Thyroid gland (tissue), 4 donors: ENCODE results near the gene INPP4B. TPM values are rescaled to one million over a fixed set of nuclear protein-coding genes. Genes with fewer than 3 reads are reported as not detected.

ENCODE experiments used
- DNase-seq, 2 donors: peaks; one replicate each; pipeline ENCODE4 v3.0.0-alpha.2; 2019
- H3K27ac ChIP-seq, 3 donors: fragments of 200-600 bp; sonication (generic); 1 replicate in 2 of 3; 2 replicates in 1 of 3; pipeline ENCODE4 v1.5.1; 2016 to 2019; ENCODE audit warnings: mild to moderate bottlenecking in 1 of 3, moderate library complexity in 1 of 3
- H3K27me3 ChIP-seq: fragments of 200-600 bp; sonication (generic); one replicate; pipeline ENCODE4 v1.5.1; 2019
- H3K36me3 ChIP-seq, 2 donors: fragments of 200-600 bp; sonication (generic); one replicate each; pipeline ENCODE4 v1.5.1; 2016 to 2019
- H3K4me1 ChIP-seq, 2 donors: fragments of 200-600 bp; sonication (generic); one replicate each; pipeline ENCODE4 v1.5.1; 2017 to 2019
- H3K4me3 ChIP-seq, 3 donors: fragments of 200-600 bp; sonication (generic); replicated peaks in 1 of 3; 1 replicate in 2 of 3; 2 replicates in 1 of 3; pipeline ENCODE4 v1.5.1; 2016; ENCODE audit warnings: mild to moderate bottlenecking in 1 of 3
- H3K9me3 ChIP-seq: fragments of 200-600 bp; sonication (generic); one replicate; pipeline ENCODE4 v1.5.1; 2017
- CTCF ChIP-seq, 6 experiments: fragments of 200-600 bp in 3 of 6; fragments of 450-650 bp in 3 of 6; sonication (generic) in 3 of 6; IDR thresholded peaks; one replicate each; pipeline ENCODE4 v1.5.1; 2016 to 2019; ENCODE audit warnings: antibody characterized with exemption in 6 of 6, mild to moderate bottlenecking in 2 of 6, inconsistent platforms in 1 of 6, moderate library complexity in 1 of 6
- POLR2A ChIP-seq, 2 donors: fragments of 450-650 bp; IDR thresholded peaks; one replicate each; pipeline ENCODE4 v1.6.1; 2017; ENCODE audit warnings: antibody characterized with exemption in 2 of 2, mild to moderate bottlenecking in 2 of 2, moderate library complexity in 1 of 2
- WGBS, 2 donors: methylation state at CpG; one replicate each; pipeline ENCODE4 v1.1.5; 2017; 5-methylcytosine and 5-hydroxymethylcytosine counted together
- intact Hi-C: fragments of 100-400 bp; cut with DNase I; formaldehyde crosslinking; loops from one replicate; pipeline ENCODE4 v1.15.1; 2023
- total RNA-seq, 4 donors: library from RNA; depleted of rRNA; stranded (reverse); fragments of >200 nt; gene quantifications; one replicate each; pipeline ENCODE4 v1.2.3, GENCODE V29; 2016

Gene INPP4B
- total RNA-seq, 4 donors from 2014 or later = 8.0 to 22.1 (median 12.0) TPM

- Histone ChIP-seq H3K27me3 (no peaks in the 10 kb centered on the region), H3K4me3 (no peak overlapping the region), H3K27ac (no peak overlapping the region), H3K9me3 (no peaks in the 10 kb centered on the region), H3K36me3 (no peaks in the 10 kb centered on the region), H3K4me1 (no peaks in the 10 kb centered on the region)
- intact Hi-C loops = no loop called here
- DNase-seq = no peak
- no peak for TF ChIP-seq POLR2A (IDR thresholded peaks at IDR 0.05)
These were observed 12.9 kb upstream of the INPP4B start for GRCh38 chr4:142858965-142859364.

GRCh38 chr4:142858446-142858845 is 12.3 kb upstream of the INPP4B start:
- Histone ChIP-seq H3K9me3 (no peaks in the 10 kb centered on the region), H3K27ac (no peak overlapping the region), H3K4me1 (no peaks in the 10 kb centered on the region), H3K27me3 (no peaks in the 10 kb centered on the region), H3K4me3 (no peak overlapping the region), H3K36me3 (no peaks in the 10 kb centered on the region)
- TF ChIP-seq POLR2A (IDR thresholded peaks at IDR 0.05) = no peak
- no peak for TF ChIP-seq CTCF (IDR thresholded peaks at IDR 0.05)
- intact Hi-C loops = no loop called here
- no peak for DNase-seq
- WGBS, 2 donors = 67 to 72% methylated on average over 3 of the region's 3 CpGs

- H3K4me1 ChIP-seq = no peaks in the 10 kb centered on the region
- DNase-seq = no peak
- no peaks in the 10 kb centered on the region for H3K36me3 ChIP-seq
- no peak overlapping the region for H3K4me3 ChIP-seq
- TF ChIP-seq POLR2A (IDR thresholded peaks at IDR 0.05) = no peak
- TF ChIP-seq CTCF (IDR thresholded peaks at IDR 0.05) = no peak
- no peak overlapping the region for H3K27ac ChIP-seq
- intact Hi-C loops = no loop called here
- no peaks in the 10 kb centered on the region for H3K27me3 ChIP-seq
- 93 to 97% methylated on average over 2 of the region's 2 CpGs for WGBS, 2 donors
- H3K9me3 ChIP-seq = no peaks in the 10 kb centered on the region
These were observed 10.5 kb upstream of the INPP4B start for GRCh38 chr4:142856576-142856975.

- no peak for DNase-seq
- Histone ChIP-seq H3K36me3 (no peaks in the 10 kb centered on the region), H3K9me3 (no peaks in the 10 kb centered on the region), H3K4me1 (peaks cover 5% of the 10 kb centered on the region in 2 donors), H3K27me3 (no peaks in the 10 kb centered on the region), H3K27ac (no peak overlapping the region), H3K4me3 (no peak overlapping the region)
- TF ChIP-seq CTCF (IDR thresholded peaks at IDR 0.05) (no peak), POLR2A (IDR thresholded peaks at IDR 0.05) (no peak)
- intact Hi-C loops = no loop called here
- WGBS, 2 donors = 89% methylated on average over 4 of the region's 4 CpGs
These were observed 4.4 kb upstream of the INPP4B start for GRCh38 chr4:142850478-142850877.

GRCh38 chr4:142846729-142847596 is 862 bp upstream of the INPP4B start:
- intact Hi-C loops = loop anchor here (5.0 to 10.0 kb wide), 2 partner anchors 492 to 720 kb away; no protein-coding TSS in a partner anchor
- DNase-seq = peak; percentile 60 to 70
- no peaks in the 10 kb centered on the region for H3K36me3 ChIP-seq
- H3K27me3 ChIP-seq = no peaks in the 10 kb centered on the region
- H3K9me3 ChIP-seq = no peaks in the 10 kb centered on the region
- peaks cover 5 to 7% of the 10 kb centered on the region in 2 donors for H3K4me1 ChIP-seq
- TF ChIP-seq POLR2A (IDR thresholded peaks at IDR 0.05) (no peak), CTCF (IDR thresholded peaks at IDR 0.05) (peak in 4 of 6 experiments; percentile 15 to 54 (median 48))
- no peak overlapping the region for H3K27ac ChIP-seq
- H3K4me3 ChIP-seq = peak overlapping the region; percentile 37 to 71 (median 48)
- WGBS, 2 donors = 2 to 3% methylated on average over 39 to 50 of the region's 50 CpGs
